ENCODE data around the gene PRAC1. TPM values are rescaled to one million over a fixed set of nuclear protein-coding genes. Genes with fewer than 3 reads are reported as not detected.

The PRAC1 gene
- total and polyA plus RNA-seq, 8 donors = not detected

GRCh38 chr17:48755356-48755755, 33.0 kb upstream of the PRAC1 start:
- Histone ChIP-seq H3K4me1 (no peaks in the 10 kb centered on the region), H3K36me3 (no peaks in the 10 kb centered on the region), H3K27ac (no peak overlapping the region), H3K4me3 (no peak overlapping the region), H3K27me3 (peaks cover 9 to 52% (median 20%) of the 10 kb centered on the region in 4 donors), H3K9me3 (no peaks in the 10 kb centered on the region)
- no peak for DNase-seq
- ATAC-seq = no peak
- TF ChIP-seq CTCF (IDR thresholded peaks at IDR 0.05) = no peak
- 17 to 20% methylated on average over 8 of the region's 8 CpGs for WGBS, 2 donors
- FAIRE-seq = no peak
- intact Hi-C loops (cut with DNase I) = no loop called here

- no peaks in the 10 kb centered on the region for H3K4me1 ChIP-seq
- no peaks in the 10 kb centered on the region for H3K9me3 ChIP-seq
- H3K36me3 ChIP-seq = no peaks in the 10 kb centered on the region
- no peak overlapping the region for H3K27ac ChIP-seq
- 9% methylated on average over 52 of the region's 52 CpGs for WGBS, 2 donors
- no peak for ATAC-seq
- H3K27me3 ChIP-seq = peaks cover 9 to 59% (median 23%) of the 10 kb centered on the region in 4 donors
- no peak for TF ChIP-seq CTCF (IDR thresholded peaks at IDR 0.05)
- H3K4me3 ChIP-seq = no peak overlapping the region
- FAIRE-seq = no peak
- intact Hi-C loops (cut with DNase I) = no loop called here
- no peak for DNase-seq
Observed at GRCh38 chr17:48754500-48755261, 32.4 kb upstream of the PRAC1 start.

- Histone ChIP-seq H3K9me3 (no peaks in the 10 kb centered on the region), H3K27me3 (peaks cover 12 to 66% (median 30%) of the 10 kb centered on the region in 4 donors), H3K4me1 (no peaks in the 10 kb centered on the region), H3K36me3 (no peaks in the 10 kb centered on the region), H3K27ac (no peak overlapping the region), H3K4me3 (no peak overlapping the region)
- no peak for TF ChIP-seq CTCF (IDR thresholded peaks at IDR 0.05)
- DNase-seq (no peak), ATAC-seq (no peak), FAIRE-seq (no peak)
- intact Hi-C loops (cut with DNase I) = no loop called here
- WGBS, 2 donors = 9 to 15% methylated on average over 22 of the region's 22 CpGs
Observed at GRCh38 chr17:48753794-48754499, 31.6 kb upstream of the PRAC1 start.

- 7% methylated on average over 43 of the region's 43 CpGs for WGBS, 2 donors
Observed at GRCh38 chr17:48752399-48753288, 30.3 kb upstream of the PRAC1 start.

More at GRCh38 chr17:48752399-48753288, 30.3 kb upstream of the PRAC1 start:
- Histone ChIP-seq H3K27me3 (peaks cover 23 to 79% (median 41%) of the 10 kb centered on the region in 4 donors), H3K4me3 (no peak overlapping the region), H3K9me3 (no peaks in the 10 kb centered on the region), H3K27ac (no peak overlapping the region), H3K36me3 (no peaks in the 10 kb centered on the region), H3K4me1 (no peaks in the 10 kb centered on the region)
- TF ChIP-seq CTCF (IDR thresholded peaks at IDR 0.05) = no peak
- intact Hi-C loops (cut with DNase I) = no loop called here
- ATAC-seq (no peak), DNase-seq (no peak), FAIRE-seq (no peak)

All from pancreas (tissue), 10 donors.